SK-N-SH (cell line): ENCODE results near the gene FAM204A.

Experiments used
- GABPA ChIP-seq: IDR thresholded peaks from 2 replicates; pipeline ENCODE4 v1.4.0; 2012; ENCODE audit warnings: low read depth, mild to moderate bottlenecking
- USF2 ChIP-seq: fragments of 150-350 bp; IDR thresholded peaks from 2 replicates; pipeline ENCODE4 v1.6.1; 2017; ENCODE audit warnings: antibody characterized with exemption, low read length, low read depth, borderline replicate concordance
- YY1 ChIP-seq: IDR thresholded peaks from 2 replicates; pipeline ENCODE4 v1.4.0; 2012; ENCODE audit warnings: low read depth, mild to moderate bottlenecking

DNA sequence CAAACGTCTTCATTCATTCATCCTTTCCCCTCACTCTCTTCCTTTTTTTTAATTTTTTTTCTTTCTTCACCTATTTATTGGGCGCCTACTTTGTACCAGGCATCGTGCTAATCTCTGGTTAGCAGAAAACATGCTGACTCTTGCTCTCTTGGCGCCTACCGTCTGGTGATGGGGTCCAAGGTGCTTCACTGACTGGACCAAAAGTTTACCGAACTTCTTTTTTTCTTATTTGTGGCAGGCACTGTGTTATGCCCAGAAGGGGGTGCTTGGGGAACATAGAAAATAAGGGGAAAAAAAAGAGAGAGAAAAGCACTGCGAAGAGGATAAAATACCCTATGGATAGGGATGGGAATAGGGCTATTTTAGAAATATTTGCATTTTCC, 505 bp upstream of the FAM204A start:
- TF ChIP-seq USF2 (no peak), YY1 (no peak), GABPA (no peak)
